HG03039 (cell line): ENCODE data around the gene LEKR1.
"Not testable (repeated sequence)": the region's sequence is repeated elsewhere in the genome, so short reads cannot be mapped to it uniquely, and the experiment has no call there.

Experiments used
- ATAC-seq: cut with Tn5 transposase; IDR thresholded peaks from one replicate; pipeline ENCODE4 v1.9.1; 2021; ENCODE audit warnings: mild to moderate bottlenecking, moderate library complexity; ENCODE audit not compliant: unreplicated experiment

LEKR1 gene

GRCh38 chr3:156897851-156898250 is 71.7 kb downstream of the LEKR1 start:
- ATAC-seq = not testable (repeated sequence)

- no peak for ATAC-seq
These were observed 72.2 kb downstream of the LEKR1 start for GRCh38 chr3:156898296-156898880.

DNA sequence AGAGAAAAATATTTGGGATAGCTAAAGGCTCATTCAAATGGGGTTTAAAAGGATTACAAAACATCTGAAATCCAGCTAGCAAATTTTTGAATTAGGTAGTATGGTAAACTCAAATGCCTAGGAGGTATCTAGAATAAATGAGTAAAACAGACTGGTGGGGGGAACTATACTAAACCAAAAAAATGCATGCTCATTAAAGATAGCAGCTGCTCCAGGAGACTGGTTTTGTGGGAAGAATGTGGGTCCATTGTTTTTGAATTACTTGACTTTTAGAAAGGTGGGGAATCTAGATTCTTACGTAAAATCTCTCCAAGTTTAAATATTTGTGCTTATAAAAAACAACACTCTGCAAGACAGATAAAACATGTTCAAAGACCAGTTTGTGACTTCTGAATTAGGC is 73.8 kb downstream of the LEKR1 start:
- ATAC-seq = no peak

DNA sequence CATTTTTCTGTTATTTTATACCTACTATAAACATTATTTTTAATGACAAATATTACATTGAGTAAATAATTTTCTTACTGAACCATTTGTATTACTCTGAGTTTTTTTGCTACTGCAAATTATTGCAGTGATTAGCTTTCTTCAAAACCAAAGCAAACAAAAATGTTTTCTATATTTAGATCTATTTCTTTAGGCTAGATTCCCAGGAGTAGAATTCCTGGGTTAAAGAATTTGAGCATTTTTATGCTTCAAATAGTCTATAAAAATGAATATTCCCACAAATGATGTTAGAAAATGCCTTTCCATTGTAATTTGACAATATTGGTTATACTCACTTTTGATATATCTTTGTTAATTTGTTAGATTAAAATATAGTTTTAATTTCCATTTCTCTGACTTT is 76.8 kb downstream of the LEKR1 start:
- ATAC-seq = no peak

GRCh38 chr3:156906275-156906674 is 80.1 kb downstream of the LEKR1 start:
- no peak for ATAC-seq

- ATAC-seq = no peak
These were observed 82.2 kb downstream of the LEKR1 start for GRCh38 chr3:156908398-156908797.

- ATAC-seq = no peak
These were observed 83.9 kb downstream of the LEKR1 start for GRCh38 chr3:156910022-156910421.

DNA sequence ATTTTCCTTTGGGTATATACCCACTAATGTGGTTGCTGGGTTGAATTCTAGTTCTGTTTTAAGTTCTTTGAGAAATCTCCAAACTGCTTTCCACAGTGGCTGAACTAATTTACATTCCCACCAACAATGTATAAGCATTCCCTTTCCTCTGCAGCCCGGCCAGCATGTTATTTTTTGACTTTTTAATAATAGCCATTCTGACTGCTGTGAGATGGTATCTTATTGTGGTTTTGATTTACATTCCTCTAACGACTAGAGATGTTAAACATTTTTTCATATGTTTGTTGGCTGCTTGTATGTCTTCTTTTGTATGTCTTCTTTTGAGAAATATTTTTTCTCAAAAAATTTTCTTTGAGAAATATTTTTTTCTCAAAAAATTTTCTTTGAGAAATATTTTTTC is 84.7 kb downstream of the LEKR1 start:
- not testable (repeated sequence) for ATAC-seq

GRCh38 chr3:156914300-156914699 is 88.1 kb downstream of the LEKR1 start:
- ATAC-seq = not testable (repeated sequence)

- no peak for ATAC-seq
These were observed 89.2 kb downstream of the LEKR1 start for GRCh38 chr3:156915372-156915771.

GRCh38 chr3:156918746-156919145 is 92.6 kb downstream of the LEKR1 start:
- ATAC-seq = no peak

GRCh38 chr3:156919818-156920217 is 93.7 kb downstream of the LEKR1 start:
- ATAC-seq = no peak

DNA sequence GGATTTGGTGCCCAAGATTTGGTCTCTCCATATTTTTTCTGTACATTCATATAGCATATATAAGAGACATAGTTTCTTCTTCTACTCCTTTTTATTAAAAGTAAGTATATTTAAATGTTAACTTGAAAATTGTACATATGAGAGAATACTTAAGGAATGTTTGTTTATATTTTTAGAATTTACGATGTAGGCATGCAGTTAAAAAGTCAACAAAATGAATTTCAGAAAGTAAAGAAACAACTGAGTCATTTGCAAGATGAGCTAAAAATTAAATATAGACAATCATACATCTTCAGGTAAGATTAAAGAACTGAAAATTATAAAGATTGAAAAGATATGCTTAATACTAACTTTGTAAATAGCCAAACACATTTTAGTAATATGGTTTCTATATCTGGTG is 94.2 kb downstream of the LEKR1 start:
- no peak for ATAC-seq

- ATAC-seq = no peak
These were observed 97.2 kb downstream of the LEKR1 start for GRCh38 chr3:156923349-156923748.

GRCh38 chr3:156938724-156939123 is 112.6 kb downstream of the LEKR1 start:
- no peak for ATAC-seq

DNA sequence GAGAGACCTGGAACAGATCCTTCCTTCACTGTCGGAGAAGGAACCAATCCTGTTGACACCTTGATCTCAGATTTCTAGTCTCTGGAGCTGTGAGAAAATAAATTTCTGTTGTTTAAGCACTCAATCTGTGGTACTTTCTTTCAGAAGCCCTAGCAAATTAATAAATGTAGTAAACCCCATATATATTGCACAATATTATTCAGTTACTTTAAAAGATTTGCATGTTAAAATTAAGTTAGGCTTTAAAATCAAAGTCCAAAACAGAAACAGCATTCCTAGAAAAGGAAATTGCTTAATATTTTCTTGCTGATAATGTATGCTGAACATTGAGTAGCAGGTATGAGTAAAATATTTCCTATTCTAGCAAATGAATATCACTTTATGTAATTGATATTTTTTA is 113.2 kb downstream of the LEKR1 start:
- ATAC-seq = no peak

DNA sequence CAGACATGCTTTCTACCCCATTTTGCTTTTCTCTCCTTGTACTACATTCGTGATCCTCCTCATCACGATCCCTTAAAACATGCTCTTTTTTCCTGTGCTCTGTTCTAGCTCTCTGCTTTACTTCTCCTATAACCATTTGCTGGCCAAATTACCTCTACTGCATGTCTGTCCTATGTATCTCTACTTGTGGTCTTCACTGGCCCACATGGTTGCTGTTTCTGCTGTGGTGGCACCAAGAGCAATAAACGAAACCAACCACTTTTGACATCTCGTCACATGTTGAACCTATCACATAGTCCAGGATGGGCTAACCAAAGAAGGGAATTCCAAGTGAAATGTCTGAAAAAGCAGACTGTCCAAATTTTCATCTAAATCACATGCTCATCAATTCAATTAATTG is 115.2 kb downstream of the LEKR1 start:
- ATAC-seq = no peak

- ATAC-seq = no peak
These were observed 122.5 kb downstream of the LEKR1 start for GRCh38 chr3:156948402-156949210.

DNA sequence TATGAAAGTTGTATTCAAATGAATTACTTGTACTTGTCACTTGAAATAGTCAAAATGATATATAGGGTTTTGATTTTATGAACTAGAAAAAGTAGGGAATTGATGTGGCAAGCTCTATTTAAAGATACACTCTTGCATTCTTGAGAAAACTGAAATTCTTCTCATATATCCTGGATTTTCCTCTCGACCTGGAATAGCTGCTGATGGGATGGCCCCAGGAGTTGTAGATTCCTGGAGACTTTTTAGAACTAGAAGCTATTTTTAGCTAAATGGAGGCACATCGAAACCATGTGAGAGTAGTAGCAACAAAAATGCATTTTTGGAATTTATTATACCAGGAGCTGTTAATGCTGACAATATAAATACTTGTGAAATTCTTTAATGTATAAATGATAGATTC is 125.9 kb downstream of the LEKR1 start:
- no peak for ATAC-seq

DNA sequence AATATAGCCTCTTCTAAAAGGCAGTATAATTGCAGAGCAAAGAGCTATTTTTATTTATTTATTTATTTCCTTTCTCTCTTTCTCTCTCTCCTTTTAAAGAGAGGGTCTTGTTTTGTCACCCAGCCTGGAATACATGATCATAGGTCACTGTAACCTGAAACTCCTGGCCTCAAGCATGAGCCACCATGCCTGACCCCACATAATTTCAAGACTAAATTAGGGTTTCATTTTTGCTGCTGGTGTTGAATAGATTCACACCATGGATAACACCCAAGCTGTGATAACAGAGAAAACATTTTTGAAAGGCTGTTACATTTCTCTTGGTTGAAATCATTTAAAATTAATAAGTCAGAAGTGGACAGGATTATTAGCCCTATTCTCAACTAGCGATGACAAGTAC is 131.6 kb downstream of the LEKR1 start:
- ATAC-seq = no peak

DNA sequence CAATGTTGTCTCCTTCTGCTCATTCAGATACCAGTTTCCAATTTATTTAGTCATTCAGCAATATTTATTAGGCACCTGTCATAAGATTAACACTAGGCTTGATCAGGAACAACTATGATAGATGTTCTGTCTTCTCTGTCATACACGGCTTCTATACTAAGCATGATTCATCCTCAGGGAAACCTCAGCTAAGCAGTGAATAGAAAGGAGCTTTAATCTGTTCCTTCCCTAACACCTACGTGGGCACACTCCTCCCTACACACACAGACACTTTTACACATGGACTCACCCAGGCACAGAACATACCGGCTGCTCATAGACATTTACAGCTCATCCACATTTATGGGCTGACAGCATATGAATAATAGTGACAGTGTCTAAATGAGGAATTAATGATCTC is 136.9 kb downstream of the LEKR1 start:
- ATAC-seq = no peak

- ATAC-seq = no peak
These were observed 138.4 kb downstream of the LEKR1 start for GRCh38 chr3:156964577-156964976.

- not testable (repeated sequence) for ATAC-seq
These were observed 140.2 kb downstream of the LEKR1 start for GRCh38 chr3:156966349-156966748.
